Globus pallidus (tissue), 1 donor: ENCODE results near the gene PLA2G12A.
A peak's percentile ranks its signal among the peaks of the same experiment; 100 is the strongest.

Experiments used
- DNase-seq: peaks from one replicate; pipeline ENCODE4 v3.0.0-alpha.2; 2015; ENCODE audit warnings: low spot score

The PLA2G12A gene

DNA sequence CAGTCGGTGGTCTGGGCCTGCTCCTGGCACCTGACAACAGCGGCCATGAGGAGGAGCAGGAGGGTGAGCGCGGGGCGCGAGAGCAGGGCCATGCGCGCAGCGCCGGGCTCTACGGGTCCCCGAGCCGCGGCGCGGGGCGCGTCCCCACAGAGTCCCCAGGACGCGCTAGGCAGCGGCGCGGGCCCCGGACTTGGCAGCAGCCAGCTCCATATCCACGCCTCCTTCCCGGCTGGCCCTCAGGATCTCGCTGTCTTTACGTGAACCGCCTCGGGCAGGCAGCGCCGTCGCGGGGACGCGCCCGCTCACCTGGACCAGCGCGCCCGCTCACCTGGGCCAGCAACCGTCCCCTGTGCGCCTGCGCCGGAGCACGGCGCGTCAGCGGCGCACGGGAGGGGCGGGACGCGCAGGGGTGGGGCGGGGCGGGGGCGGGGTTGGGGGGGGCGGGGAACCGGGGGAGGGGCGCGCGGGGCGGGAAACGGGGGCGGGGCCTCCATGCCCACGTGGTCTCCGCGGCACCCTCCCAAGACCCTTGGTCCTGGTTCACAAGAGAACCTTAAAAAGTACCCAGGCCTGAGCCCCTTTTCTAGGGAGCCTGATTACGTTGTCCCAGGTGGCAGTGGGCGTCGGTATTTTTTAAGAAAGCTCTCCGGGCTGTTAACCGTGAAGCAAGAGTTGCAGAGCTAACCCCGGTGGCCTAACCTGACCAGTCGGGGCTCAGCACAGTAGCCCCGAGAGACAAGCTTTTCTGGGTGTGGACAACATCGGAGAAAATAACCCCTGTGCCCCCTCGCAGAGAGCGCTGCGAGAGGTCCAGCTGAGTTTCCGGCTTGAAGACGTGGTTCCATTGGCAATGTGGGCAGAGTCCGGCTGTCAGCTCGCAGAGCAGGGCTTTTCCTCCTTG, at the start of gene PLA2G12A:
Gene PLA2G12A, minus strand, starts transcription at position 353 of the 901 bp plus-strand sequence. Its CDS starts 261 bp downstream, at position 92.
- DNase-seq: peak; percentile 66

- no peak for DNase-seq
Observed at GRCh38 chr4:109764789-109765402, 35.0 kb upstream of the PLA2G12A start.

GRCh38 chr4:109764376-109764775, 34.5 kb upstream of the PLA2G12A start:
- no peak for DNase-seq

DNA sequence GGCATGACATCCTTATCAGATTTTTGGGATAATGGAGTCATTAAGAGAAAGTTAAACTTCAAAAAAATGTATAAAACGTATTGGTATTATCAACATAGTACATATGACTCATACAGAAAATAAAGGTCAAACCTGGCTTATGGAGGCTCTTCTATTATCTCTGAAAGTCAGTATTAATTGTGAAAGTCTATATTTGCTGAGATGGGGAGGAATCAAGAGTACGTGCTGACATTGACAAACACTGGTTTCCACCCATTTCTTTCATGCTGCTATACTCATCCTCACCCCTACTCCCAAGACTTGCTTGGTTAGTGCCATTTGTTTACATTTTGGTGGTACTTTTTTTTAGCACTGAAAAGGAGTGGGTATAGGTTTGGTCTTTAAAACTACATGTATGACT, 30.8 kb upstream of the PLA2G12A start:
- no peak for DNase-seq

GRCh38 chr4:109755656-109756055, 25.8 kb upstream of the PLA2G12A start:
- no peak for DNase-seq

GRCh38 chr4:109754093-109754857, 24.4 kb upstream of the PLA2G12A start:
- DNase-seq: no peak

DNA sequence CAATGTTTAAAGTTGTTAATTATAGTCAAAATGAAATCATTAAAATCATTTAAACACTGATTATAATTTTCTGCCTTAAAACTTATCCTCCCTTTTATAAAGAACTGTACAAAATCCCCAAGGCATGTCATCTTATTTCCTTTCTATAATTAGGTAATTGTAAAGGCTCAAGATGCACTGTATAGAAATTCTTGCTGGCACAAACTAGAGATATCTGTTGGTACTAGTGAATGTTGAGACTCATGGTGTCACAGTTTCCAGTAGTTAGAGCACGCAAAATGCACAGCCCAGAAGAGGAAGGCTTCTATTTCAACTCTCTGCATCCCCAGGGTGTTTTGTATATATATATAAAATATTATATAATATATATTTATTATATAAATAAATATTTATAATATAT, 22.7 kb upstream of the PLA2G12A start:
- no peak for DNase-seq

- DNase-seq: no peak
Observed at GRCh38 chr4:109751852-109752251, 22.0 kb upstream of the PLA2G12A start.

- DNase-seq: no peak
Observed at GRCh38 chr4:109750652-109751244, 20.9 kb upstream of the PLA2G12A start.

DNA sequence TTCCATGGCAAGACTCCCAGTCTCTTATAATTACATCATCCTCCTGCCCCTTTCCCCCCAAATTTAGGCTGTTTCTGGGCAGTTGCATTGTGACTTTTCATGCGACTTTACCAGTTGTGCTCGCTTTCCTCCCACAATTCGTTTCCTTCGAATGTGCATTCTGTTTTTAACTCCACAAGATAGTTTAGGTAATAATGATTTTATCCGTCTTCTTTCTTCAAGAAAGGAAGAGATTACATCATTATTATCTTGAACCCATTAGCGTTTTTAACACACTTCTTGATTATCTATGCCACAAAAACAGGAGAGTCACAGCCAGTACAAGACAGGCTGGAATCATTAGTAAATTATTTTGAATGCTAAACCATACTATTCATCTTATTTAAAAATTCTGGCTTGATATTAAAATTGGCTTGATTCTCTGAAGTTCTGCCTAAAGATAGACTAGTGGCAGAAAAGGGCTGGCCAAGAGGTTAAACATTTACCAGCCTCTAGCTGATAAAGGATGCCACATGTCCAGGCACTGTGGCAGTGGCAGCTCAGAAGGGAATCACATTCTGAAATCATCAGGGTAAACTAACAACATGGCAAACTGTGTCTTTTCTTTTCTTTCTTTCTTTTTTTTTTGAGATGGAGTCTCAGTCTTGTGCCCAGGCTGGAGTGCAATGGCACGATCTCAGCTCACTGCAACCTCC, 19.7 kb upstream of the PLA2G12A start:
- DNase-seq: no peak

DNA sequence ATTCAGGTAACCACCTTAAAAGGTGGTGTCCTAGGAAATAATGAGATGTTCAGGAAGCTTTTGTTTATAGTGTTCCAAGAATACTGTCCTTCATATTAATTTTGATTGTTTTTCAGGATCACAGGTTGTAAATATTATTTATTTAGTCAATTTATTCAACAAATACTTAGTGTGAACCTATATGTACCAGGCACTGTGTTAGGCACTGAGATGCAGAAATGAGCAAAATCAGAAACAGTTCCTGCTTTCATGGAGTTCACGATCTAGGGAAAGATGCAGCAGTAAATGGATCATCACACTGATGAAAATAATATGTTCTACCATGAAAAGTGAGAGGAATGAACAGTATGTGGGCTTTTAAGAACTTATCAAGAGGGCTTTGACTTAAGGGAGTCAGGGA, 18.2 kb upstream of the PLA2G12A start:
- DNase-seq: no peak

- no peak for DNase-seq
Observed at GRCh38 chr4:109746728-109747127, 16.9 kb upstream of the PLA2G12A start.

DNA sequence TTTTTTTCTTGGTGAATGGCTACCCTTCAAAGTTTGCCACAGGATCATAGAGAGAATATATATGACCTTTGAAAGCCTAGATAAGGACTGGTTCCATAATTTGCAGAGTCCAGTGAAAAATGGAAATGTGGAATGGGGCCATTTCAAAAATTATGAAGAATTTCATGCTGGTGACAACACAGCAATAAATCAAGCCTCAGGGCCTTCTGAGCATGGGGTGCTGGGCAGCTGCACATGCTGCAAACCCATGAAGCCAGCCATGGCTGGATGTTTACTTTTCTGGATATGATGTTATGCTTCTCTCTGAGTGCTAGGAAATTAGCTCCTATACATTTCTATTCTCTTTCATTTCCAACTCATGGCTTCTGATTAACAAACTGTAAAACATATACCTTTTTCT, 16.0 kb upstream of the PLA2G12A start:
- DNase-seq: no peak

DNA sequence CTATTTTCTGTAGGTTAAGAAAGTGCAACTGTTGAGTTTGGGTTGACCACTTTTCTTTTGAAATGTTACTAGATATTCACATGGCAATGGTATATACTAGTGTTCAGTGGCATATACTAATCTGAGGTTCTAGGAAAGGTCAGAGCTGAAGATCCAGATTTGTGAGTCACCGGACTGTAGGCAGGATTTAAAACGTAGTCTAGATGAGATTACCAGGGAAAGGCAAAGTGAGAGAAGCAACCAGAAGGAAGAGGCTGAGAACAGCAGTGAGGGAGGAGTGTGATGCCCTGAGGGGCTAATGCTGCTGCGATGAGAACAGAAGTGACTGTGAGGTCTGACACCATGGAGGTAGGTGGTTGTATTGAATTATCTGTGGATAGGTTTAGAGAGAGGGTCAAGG, 9.7 kb upstream of the PLA2G12A start:
- DNase-seq: no peak

GRCh38 chr4:109738104-109738872, 8.4 kb upstream of the PLA2G12A start:
- no peak for DNase-seq

- DNase-seq: no peak
Observed at GRCh38 chr4:109735566-109736365, 5.9 kb upstream of the PLA2G12A start.

GRCh38 chr4:109733728-109734127, 3.9 kb upstream of the PLA2G12A start:
- no peak for DNase-seq

DNA sequence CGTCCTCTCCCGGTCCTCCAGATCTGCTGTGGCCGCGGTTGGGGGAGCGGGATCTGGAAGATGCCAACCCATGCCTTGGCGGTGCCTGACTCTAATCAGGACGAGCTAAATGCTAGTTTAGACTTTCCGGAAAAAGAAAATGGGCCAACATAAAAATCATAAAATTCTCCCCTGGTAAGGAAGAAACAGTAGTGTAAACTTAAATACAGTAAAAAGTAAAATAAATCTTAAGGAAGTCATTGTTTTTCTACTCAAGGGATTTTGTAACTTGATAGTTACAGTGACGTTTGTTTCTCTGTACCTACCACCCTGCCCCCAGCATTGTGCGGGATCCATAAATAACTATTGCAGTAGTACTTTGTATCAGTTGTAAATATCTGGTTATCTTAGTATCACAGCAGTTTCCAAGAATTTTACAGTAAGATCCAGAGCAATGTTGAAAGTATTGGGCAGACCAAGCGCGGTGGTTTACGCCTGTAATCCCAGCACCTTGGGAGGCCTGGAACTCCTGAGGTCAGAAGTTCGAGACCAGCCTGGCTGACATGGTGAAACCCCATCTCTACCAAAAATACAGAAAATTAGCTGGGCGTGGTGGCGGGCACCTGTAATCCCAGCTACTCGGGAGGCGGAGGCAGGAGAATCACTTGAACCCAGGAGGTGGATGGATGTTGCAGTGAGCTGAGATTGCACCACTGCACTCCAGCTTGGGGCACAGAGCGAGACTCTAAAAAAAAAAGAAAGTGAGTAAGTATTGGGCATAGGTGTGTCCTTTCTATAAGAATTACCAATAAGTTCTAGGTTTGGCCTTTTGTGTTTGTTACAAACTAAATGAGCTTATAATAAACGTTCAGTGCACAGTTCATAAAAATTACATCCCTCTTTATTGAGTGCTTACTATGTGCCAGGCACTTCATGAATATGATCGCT, 1.0 kb upstream of the PLA2G12A start:
- DNase-seq: no peak
